H1 (cell line): ENCODE results near the gene ZNF697. TPM values are rescaled to one million over a fixed set of nuclear protein-coding genes. Genes with fewer than 3 reads are reported as not detected.

ENCODE experiments used
- CTCF ChIA-PET: fragments of 300-600 bp; sonication (Branson Sonifier 250); formaldehyde crosslinking; loops from one replicate; lab custom pipeline; 2021; ENCODE audit not compliant: partially characterized antibody; lab: Charles Lee
- POLR2A ChIA-PET: fragments of 300-600 bp; sonication (Branson Sonifier 250); formaldehyde crosslinking; loops from one replicate; lab custom pipeline; 2021; ENCODE audit warnings: inconsistent platforms; ENCODE audit not compliant: partially characterized antibody; lab: Charles Lee
- DNase-seq, 2 experiments: peaks; one replicate each; pipeline versions ENCODE4 v3.0.0 to v3.0.0-alpha.2; 2010 to 2022; ENCODE audit warnings: low spot score in 2 of 2, low read depth in 1 of 2, mixed read lengths in 1 of 2
- FAIRE-seq: peaks from 2 replicates; lab custom pipeline; 2011; peaks lifted over from hg19 to GRCh38; lab: Jason Lieb, UNC
- H2AFZ ChIP-seq: 2 replicates; pipeline ENCODE4 v1.8.1; 2012; ENCODE audit warnings: low read length, inconsistent platforms
- H2AK5ac ChIP-seq: 2 replicates; pipeline ENCODE4 v1.6.1; 2013; ENCODE audit warnings: low read depth, low read length
- H2BK120ac ChIP-seq: replicated peaks from 2 replicates; pipeline ENCODE3; 2013; ENCODE audit warnings: low read depth, low read length, inconsistent platforms
- H2BK12ac ChIP-seq: 2 replicates; pipeline ENCODE4 v1.6.1; 2013; ENCODE audit warnings: low read depth, low read length
- H2BK15ac ChIP-seq: 2 replicates; pipeline ENCODE4 v1.6.1; 2013; ENCODE audit warnings: low read length
- H2BK20ac ChIP-seq: 2 replicates; pipeline ENCODE4 v1.6.1; 2013; ENCODE audit warnings: low read length
- H2BK5ac ChIP-seq: 2 replicates; pipeline ENCODE4 v1.6.1; 2013; ENCODE audit warnings: low read depth, low read length
- H3K14ac ChIP-seq: 2 replicates; pipeline ENCODE4 v1.6.1; 2013; ENCODE audit warnings: inconsistent platforms; ENCODE audit not compliant: insufficient read length
- H3K18ac ChIP-seq: 2 replicates; pipeline ENCODE4 v1.6.1; 2013; ENCODE audit warnings: low read length; ENCODE audit errors: extremely low read depth
- H3K23ac ChIP-seq: 2 replicates; pipeline ENCODE4 v1.6.1; 2013; ENCODE audit warnings: inconsistent platforms; ENCODE audit not compliant: insufficient read length
- H3K23me2 ChIP-seq: 2 replicates; pipeline ENCODE4 v1.6.1; 2013; ENCODE audit warnings: low read depth, low read length
- H3K27ac ChIP-seq: 2 replicates; pipeline ENCODE4 v1.6.1; 2011; ENCODE audit warnings: low read depth, low read length, inconsistent platforms
- H3K27me3 ChIP-seq, 4 experiments: replicated peaks in 1 of 4; 1 replicate in 1 of 4; 2 replicates in 3 of 4; pipeline versions ENCODE4 v1.6.1 to v1.8.1; 2011 to 2013; ENCODE audit warnings: low read length in 3 of 4, mild to moderate bottlenecking in 3 of 4, inconsistent platforms in 2 of 4, mixed read lengths in 2 of 4, moderate library complexity in 1 of 4; ENCODE audit not compliant: control insufficient read depth in 3 of 4, insufficient read depth in 3 of 4; ENCODE audit errors: extremely low read depth in 1 of 4
- H3K36me3 ChIP-seq, 4 experiments: 2 replicates each; pipeline versions ENCODE4 v1.6.1 to v1.8.1; 2011 to 2013; ENCODE audit warnings: mild to moderate bottlenecking in 4 of 4, low read length in 3 of 4, moderate library complexity in 2 of 4, control low read depth in 1 of 4, inconsistent platforms in 1 of 4; ENCODE audit not compliant: insufficient read depth in 4 of 4, control insufficient read depth in 2 of 4
- H3K4ac ChIP-seq: replicated peaks from 2 replicates; pipeline ENCODE3; 2013; ENCODE audit warnings: low read length, low read depth, mixed read lengths, inconsistent platforms; ENCODE audit not compliant: insufficient read length
- H3K4me1 ChIP-seq, 4 experiments: replicated peaks in 1 of 4; 1 replicate in 1 of 4; 2 replicates in 3 of 4; pipeline versions ENCODE4 v1.6.1 to v1.8.1; 2011 to 2013; ENCODE audit warnings: low read length in 3 of 4, inconsistent platforms in 2 of 4, mixed read lengths in 1 of 4; ENCODE audit not compliant: insufficient read depth in 4 of 4, control insufficient read depth in 3 of 4
- H3K4me2 ChIP-seq, 2 experiments: 2 replicates each; pipeline versions ENCODE4 v1.6.1 to v1.8.1; 2011 to 2013; ENCODE audit warnings: low read depth in 2 of 2, low read length in 2 of 2, control low read depth in 1 of 2, inconsistent platforms in 1 of 2, mild to moderate bottlenecking in 1 of 2; ENCODE audit not compliant: insufficient read depth in 1 of 2
- H3K4me3 ChIP-seq, 4 experiments: fragments of 200-600, 300-600 bp in 1 of 4; sonication (generic), shearing (Covaris generic), sonication (Bioruptor Twin) in 1 of 4; 2 replicates each; pipeline versions ENCODE4 v1.5.1 to v1.8.1; 2011 to 2016; ENCODE audit warnings: low read length in 4 of 4, low read depth in 3 of 4, control low read depth in 2 of 4, inconsistent platforms in 2 of 4, mild to moderate bottlenecking in 2 of 4, mixed read lengths in 1 of 4, moderate library complexity in 1 of 4; ENCODE audit not compliant: insufficient read depth in 2 of 4; ENCODE audit errors: extremely low read depth in 1 of 4
- H3K56ac ChIP-seq: replicated peaks from 2 replicates; pipeline ENCODE3; 2013; ENCODE audit warnings: low read depth, mild to moderate bottlenecking, mixed read lengths, low read length, inconsistent platforms; ENCODE audit not compliant: insufficient read length
- H3K79me1 ChIP-seq: 2 replicates; pipeline ENCODE4 v1.6.1; 2013; ENCODE audit warnings: low read depth, low read length, control low read depth
- H3K79me2 ChIP-seq, 2 experiments: 2 replicates each; pipeline versions ENCODE4 v1.6.1 to v1.8.1; 2012 to 2013; ENCODE audit warnings: low read length in 2 of 2, mild to moderate bottlenecking in 2 of 2, inconsistent platforms in 1 of 2; ENCODE audit not compliant: insufficient read depth in 2 of 2, control insufficient read depth in 1 of 2
- H3K9ac ChIP-seq, 4 experiments: replicated peaks in 1 of 4; 1 replicate in 1 of 4; 2 replicates in 3 of 4; pipeline versions ENCODE4 v1.6.1 to v1.8.1; 2011 to 2013; ENCODE audit warnings: low read depth in 3 of 4, low read length in 3 of 4, control low read depth in 2 of 4, mild to moderate bottlenecking in 2 of 4, moderate library complexity in 2 of 4, inconsistent platforms in 1 of 4; ENCODE audit errors: extremely low read depth in 1 of 4
- H3K9me3 ChIP-seq, 2 experiments: 2 replicates each; pipeline versions ENCODE4 v1.6.1 to v1.8.1; 2012 to 2013; ENCODE audit warnings: mild to moderate bottlenecking in 2 of 2, moderate library complexity in 2 of 2, control low read depth in 1 of 2, inconsistent platforms in 1 of 2, low read depth in 1 of 2, low read length in 1 of 2, mixed read lengths in 1 of 2; ENCODE audit not compliant: insufficient read depth in 2 of 2
- H4K20me1 ChIP-seq, 2 experiments: replicated peaks in 1 of 2; 2 replicates each; pipeline versions ENCODE3 to v1.8.1; 2011 to 2013; ENCODE audit warnings: inconsistent platforms in 2 of 2, low read length in 2 of 2, mild to moderate bottlenecking in 1 of 2; ENCODE audit not compliant: insufficient read depth in 2 of 2, control insufficient read depth in 1 of 2
- H4K5ac ChIP-seq: 2 replicates; pipeline ENCODE4 v1.6.1; 2013; ENCODE audit warnings: low read length, low read depth, mixed read lengths, inconsistent platforms; ENCODE audit not compliant: insufficient read length
- H4K8ac ChIP-seq: 2 replicates; pipeline ENCODE4 v1.8.0; 2013; ENCODE audit warnings: mild to moderate bottlenecking, moderate library complexity, low read length, inconsistent platforms; ENCODE audit not compliant: insufficient read depth; ENCODE audit errors: extremely low read depth
- H4K91ac ChIP-seq: replicated peaks from 2 replicates; pipeline ENCODE3; 2013; ENCODE audit warnings: low read length, mixed read lengths, inconsistent platforms; ENCODE audit not compliant: insufficient read length
- BACH1 ChIP-seq: IDR thresholded peaks from 2 replicates; pipeline ENCODE4 v1.6.1; 2012; ENCODE audit warnings: low read length, improper control_type of control experiment
- CHD1 ChIP-seq: IDR thresholded peaks from 2 replicates; pipeline ENCODE4 v1.6.1; 2012; ENCODE audit warnings: low read depth, low read length, improper control_type of control experiment
- EZH2 ChIP-seq: fragments of 200-600 bp; sonication (generic); IDR thresholded peaks from 2 replicates; pipeline ENCODE4 v1.7.1; 2012; ENCODE audit warnings: low read depth, mild to moderate bottlenecking, moderate library complexity, low read length, inconsistent platforms; ENCODE audit not compliant: severe bottlenecking
- JUN ChIP-seq: IDR thresholded peaks from 2 replicates; pipeline ENCODE4 v1.6.1; 2011; ENCODE audit warnings: low read depth, mild to moderate bottlenecking, improper control_type of control experiment, low read length
- NANOG ChIP-seq: IDR thresholded peaks from 2 replicates; pipeline ENCODE4 v1.6.1; 2011; ENCODE audit warnings: low read length, low read depth, mild to moderate bottlenecking, inconsistent platforms; ENCODE audit not compliant: insufficient read depth, poor library complexity, severe bottlenecking
- NRF1 ChIP-seq: IDR thresholded peaks from 2 replicates; pipeline ENCODE4 v1.6.1; 2011; ENCODE audit warnings: mild to moderate bottlenecking, low read depth, low read length, improper control_type of control experiment
- POLR2A ChIP-seq, 2 experiments: IDR thresholded peaks; 1 replicate in 1 of 2; 2 replicates in 1 of 2; pipeline ENCODE4 v1.6.1; 2011; ENCODE audit warnings: low read depth in 2 of 2, low read length in 2 of 2, mild to moderate bottlenecking in 2 of 2; ENCODE audit errors: control extremely low read depth in 1 of 2
- POLR2AphosphoS5 ChIP-seq: IDR thresholded peaks from 2 replicates; pipeline ENCODE4 v1.6.1; 2011; ENCODE audit warnings: low read depth, low read length
- POU5F1 ChIP-seq: IDR thresholded peaks from 2 replicates; pipeline ENCODE4 v1.6.1; 2011; ENCODE audit warnings: low read depth, mild to moderate bottlenecking, low read length, moderate library complexity
- RBBP5 ChIP-seq: IDR thresholded peaks from 2 replicates; pipeline ENCODE4 v1.7.1; 2012; ENCODE audit warnings: low read depth, mild to moderate bottlenecking, inconsistent platforms, low read length, moderate library complexity, borderline replicate concordance
- RFX5 ChIP-seq: IDR thresholded peaks from 2 replicates; pipeline ENCODE4 v1.6.1; 2011; ENCODE audit warnings: low read depth, low read length, improper control_type of control experiment, borderline replicate concordance
- SIRT6 ChIP-seq: IDR thresholded peaks from one replicate; pipeline ENCODE4 v1.7.1; 2012; ENCODE audit warnings: low read length, inconsistent platforms
- SP2 ChIP-seq: IDR thresholded peaks from 2 replicates; pipeline ENCODE4 v1.6.1; 2012; ENCODE audit warnings: mild to moderate bottlenecking, low read length, inconsistent platforms
- WGBS, 2 experiments: shearing (Covaris generic) in 1 of 2; methylation state at CpG; one replicate each; pipeline versions ENCODE4 v1.1.6 to v1.1.7; 2013 to 2015; ENCODE audit warnings: low lambda C conversion rate in 2 of 2, mixed read lengths in 2 of 2, inconsistent platforms in 1 of 2, low coverage in 1 of 2, missing lambda C conversion rate in 1 of 2; ENCODE audit not compliant: insufficient replicate concordance in 2 of 2, insufficient coverage in 1 of 2, insufficient read length in 1 of 2; ENCODE audit errors: extremely low coverage in 1 of 2, missing lambda C conversion rate in 1 of 2; 5-methylcytosine and 5-hydroxymethylcytosine counted together
- polyA plus RNA-seq, 7 experiments: library from polyadenylated mRNA; depleted of rRNA in 3 of 7; stranded (reverse) in 5 of 7; unstranded in 2 of 7; fragments of >200 nt in 5 of 7; fragments of 200-250 nt in 2 of 7; gene quantifications; 1 replicate in 5 of 7; 2 replicates in 1 of 7; 4 replicates in 1 of 7; pipeline versions ENCODE4 v1.2.1 to v1.2.3, GENCODE V29; 2011 to 2013; ENCODE audit warnings: missing spikeins in 2 of 7, mixed read lengths in 2 of 7
- total RNA-seq: library from RNA; stranded (reverse); fragmentation: NEBNext Ultra II Directional; extraction: Animal tissue kit (Norgen Biotek cat#: 25700); gene quantifications from 2 replicates; pipeline ENCODE4 v1.2.1, GENCODE V29; 2021
- TF ChIP-seq, protein P1 (sequence below): IDR thresholded peaks from 2 replicates; pipeline ENCODE4 v1.6.1; 2011; ENCODE audit warnings: low read length, improper control_type of control experiment

Gene ZNF697
- total and polyA plus RNA-seq, 2 of the 8 experiments (the other 6 are each of a cell fraction or from before 2014, with no cell fraction given): 5.6 to 18.3 TPM

DNA sequence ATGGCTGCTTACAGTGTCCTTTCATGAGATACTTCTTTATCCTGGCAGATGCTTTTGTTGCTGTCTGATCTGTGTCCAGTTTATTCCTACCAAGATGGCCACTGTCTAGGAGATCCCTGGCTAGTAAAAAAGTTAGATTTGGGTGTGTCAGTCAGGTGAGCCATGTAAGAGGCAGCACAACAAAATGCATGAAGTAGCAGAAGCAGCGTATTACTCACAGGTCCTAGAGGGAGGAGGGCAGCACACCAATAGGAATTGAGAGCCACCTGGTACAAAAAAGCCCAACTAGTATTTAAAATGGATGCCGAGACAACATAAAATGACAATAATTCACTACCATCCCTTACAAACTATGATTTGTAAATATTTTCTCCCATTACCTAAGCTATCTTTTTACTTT lies 22.8 kb upstream of the ZNF697 start:
- no peaks in the 10 kb centered on the region for H4K20me1 ChIP-seq
- H3K79me2 ChIP-seq: no peaks in the 10 kb centered on the region
- no peak overlapping the region for H2BK12ac ChIP-seq
- no peak overlapping the region for H3K4me2 ChIP-seq
- H2BK5ac ChIP-seq: no peak overlapping the region
- FAIRE-seq: no peak
- CTCF ChIA-PET: interaction anchor here (0.8 to 7.7 kb wide), 4 partner anchors 24 to 99 kb away, joined by 3 to 97 read pairs (median 10); partner anchors contain the start of gene ZNF697
- no peak overlapping the region for H3K9ac ChIP-seq
- H3K27me3 ChIP-seq: no peaks in the 10 kb centered on the region
- H3K27ac ChIP-seq: no peak overlapping the region
- H2BK20ac ChIP-seq: no peak overlapping the region
- no peaks in the 10 kb centered on the region for H3K23me2 ChIP-seq
- no peak overlapping the region for H4K8ac ChIP-seq
- 92% methylated on average over 2 of the region's 2 CpGs; no CpG with 5 or more reads in 1 of the 2 experiments for WGBS, 2 experiments
- H2AFZ ChIP-seq: no peak overlapping the region
- H3K4me1 ChIP-seq: peaks cover 0 to 8% (median 6%) of the 10 kb centered on the region in 4 experiments; a peak in 5 of 7 replicates
- no peak overlapping the region for H4K91ac ChIP-seq
- H3K36me3 ChIP-seq: no peaks in the 10 kb centered on the region
- no peaks in the 10 kb centered on the region for H3K79me1 ChIP-seq
- no peak overlapping the region for H3K14ac ChIP-seq
- POLR2A ChIA-PET: interaction anchor here (10.2 kb wide), 1 partner anchor 43 kb away, joined by 167 read pairs; the partner anchor contains the start of gene PHGDH
- DNase-seq: no peak
- H3K4me3 ChIP-seq: no peak overlapping the region
- no peaks in the 10 kb centered on the region for H3K9me3 ChIP-seq
- no peak overlapping the region for H3K18ac ChIP-seq
- no peak overlapping the region for H3K4ac ChIP-seq
- no peak overlapping the region for H4K5ac ChIP-seq
- no peak overlapping the region for H3K23ac ChIP-seq
- H3K56ac ChIP-seq: no peak overlapping the region
- no peak overlapping the region for H2BK15ac ChIP-seq
- H2AK5ac ChIP-seq: no peak overlapping the region
- H2BK120ac ChIP-seq: no peak overlapping the region
- no peak for TF ChIP-seq NANOG
- TF ChIP-seq EZH2: no peak
- TF ChIP-seq POLR2AphosphoS5: no peak
- TF ChIP-seq POLR2A (IDR thresholded peaks at IDR 0.05; ENCODE audit: control extremely low read depth in 1 of 2, low read depth in 2 of 2, low read length in 2 of 2): no peak
- no peak for TF ChIP-seq POU5F1
- TF ChIP-seq NRF1: no peak
- TF ChIP-seq RFX5: no peak
- TF ChIP-seq, protein P1, sequence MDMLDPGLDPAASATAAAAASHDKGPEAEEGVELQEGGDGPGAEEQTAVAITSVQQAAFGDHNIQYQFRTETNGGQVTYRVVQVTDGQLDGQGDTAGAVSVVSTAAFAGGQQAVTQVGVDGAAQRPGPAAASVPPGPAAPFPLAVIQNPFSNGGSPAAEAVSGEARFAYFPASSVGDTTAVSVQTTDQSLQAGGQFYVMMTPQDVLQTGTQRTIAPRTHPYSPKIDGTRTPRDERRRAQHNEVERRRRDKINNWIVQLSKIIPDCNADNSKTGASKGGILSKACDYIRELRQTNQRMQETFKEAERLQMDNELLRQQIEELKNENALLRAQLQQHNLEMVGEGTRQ: no peak
- TF ChIP-seq SP2: no peak
- no peak for TF ChIP-seq CHD1
- TF ChIP-seq RBBP5: no peak
- TF ChIP-seq SIRT6: no peak
- TF ChIP-seq JUN: no peak
- no peak for TF ChIP-seq BACH1
